Fibroblast of lung (primary cell): ENCODE measurements around the gene ART4.

Experiments
- CTCF ChIP-seq, 2 donors: IDR thresholded peaks in 1 of 2; conservative IDR thresholded peaks in 1 of 2; 1 replicate in 1 of 2; 2 replicates in 1 of 2; pipeline ENCODE4 v1.5.1; 2011 to 2012; ENCODE audit warnings: low read length in 2 of 2, control low read depth in 1 of 2, inconsistent platforms in 1 of 2, low read depth in 1 of 2, mild to moderate bottlenecking in 1 of 2
- EZH2 ChIP-seq: IDR thresholded peaks from 2 replicates; pipeline ENCODE4 v1.5.1; 2012; ENCODE audit warnings: low read length, control low read depth, mild to moderate bottlenecking; ENCODE audit errors: missing control alignments

DNA sequence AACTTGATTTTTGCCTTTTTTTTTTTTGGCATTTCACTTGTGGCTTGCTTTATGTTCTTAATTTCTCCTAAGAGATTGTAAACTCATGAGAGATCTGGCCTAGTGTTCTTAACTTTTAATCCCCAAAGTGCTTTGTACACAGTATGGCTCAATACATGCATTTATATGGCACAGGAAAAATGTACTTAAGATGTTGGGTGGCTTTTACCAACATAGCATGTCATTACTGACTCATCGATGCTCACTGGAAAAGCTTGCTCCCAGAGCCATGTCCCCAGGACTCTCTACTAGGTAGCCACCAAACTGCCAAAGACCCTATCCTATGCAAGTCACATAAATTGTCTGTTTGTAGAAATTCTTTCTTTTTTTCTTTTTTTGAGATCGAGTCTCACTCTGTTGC, 16.3 kb downstream of the ART4 start:
- TF ChIP-seq CTCF (conservative IDR thresholded peaks at IDR 0.05 in 1 of 2, IDR thresholded peaks at IDR 0.05 in 1 of 2; ENCODE audit: low read depth in 1 of 2, low read length in 2 of 2) (no peak), EZH2 (no peak)
